ENCODE measurements around the gene SLC6A18. TPM values are rescaled to one million over a fixed set of nuclear protein-coding genes. Genes with fewer than 3 reads are reported as not detected.

The SLC6A18 gene
- total and polyA plus RNA-seq, 9 of the 15 experiments (the other 6 are each of a cell fraction or from before 2014, with no cell fraction given), result not detected

DNA sequence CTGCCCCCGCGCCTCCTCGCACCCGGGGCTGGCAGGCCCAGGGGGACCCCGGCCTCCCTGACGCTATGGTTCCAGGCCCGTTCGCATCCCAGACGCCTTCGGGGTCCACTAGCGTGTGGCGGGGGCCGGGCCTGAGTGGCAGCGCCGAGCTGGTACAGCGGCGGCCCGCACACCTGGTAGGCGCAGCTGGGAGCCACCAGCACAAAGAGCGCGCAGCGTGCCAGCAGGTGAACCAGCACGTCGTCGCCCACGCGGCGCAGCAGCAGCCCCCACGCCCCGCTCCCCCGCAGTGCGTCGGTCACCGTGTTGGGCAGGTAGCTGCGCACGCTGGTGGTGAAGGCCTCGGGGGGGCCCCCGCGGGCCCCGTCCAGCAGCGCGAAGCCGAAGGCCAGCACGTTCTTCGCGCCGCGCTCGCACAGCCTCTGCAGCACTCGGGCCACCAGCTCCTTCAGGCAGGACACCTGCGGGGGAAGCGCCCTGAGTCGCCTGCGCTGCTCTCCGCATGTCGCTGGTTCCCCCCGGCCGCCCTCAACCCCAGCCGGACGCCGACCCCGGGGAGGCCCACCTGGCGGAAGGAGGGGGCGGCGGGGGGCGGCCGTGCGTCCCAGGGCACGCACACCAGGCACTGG is 69.1 kb downstream of the SLC6A18 start (continued):
- peak; percentile 22; the same call in 1 of the 2 replicates for TF ChIP-seq MGA (IDR thresholded peaks at IDR 0.05)
- TF ChIP-seq BRCA1 (IDR thresholded peaks at IDR 0.05), result no peak
- TF ChIP-seq BRCA1 (CRISPR knock-in tag; IDR thresholded peaks at IDR 0.05), result no peak
- TF ChIP-seq U2AF1 (optimal IDR thresholded peaks at IDR 0.05; ENCODE audit: low read depth, low read length), result no peak
- no peak for TF ChIP-seq GABPB2 (CRISPR knock-in tag; conservative IDR thresholded peaks at IDR 0.05)
- no peak for TF ChIP-seq EP400 (IDR thresholded peaks at IDR 0.05)
- TF ChIP-seq, protein P1, sequence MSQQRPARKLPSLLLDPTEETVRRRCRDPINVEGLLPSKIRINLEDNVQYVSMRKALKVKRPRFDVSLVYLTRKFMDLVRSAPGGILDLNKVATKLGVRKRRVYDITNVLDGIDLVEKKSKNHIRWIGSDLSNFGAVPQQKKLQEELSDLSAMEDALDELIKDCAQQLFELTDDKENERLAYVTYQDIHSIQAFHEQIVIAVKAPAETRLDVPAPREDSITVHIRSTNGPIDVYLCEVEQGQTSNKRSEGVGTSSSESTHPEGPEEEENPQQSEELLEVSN (IDR thresholded peaks at IDR 0.05; ENCODE audit: borderline replicate concordance in 1 of 2, extremely low read depth in 1 of 2, insufficient read depth in 1 of 2, insufficient read length in 1 of 2, low read depth in 1 of 2, low read length in 1 of 2, poor library complexity in 1 of 2, severe bottlenecking in 1 of 2), result peak in 1 of 2 experiments; percentile 85
- TF ChIP-seq SMAD1 (IDR thresholded peaks at IDR 0.05; ENCODE audit: low read depth, low read length, partially characterized antibody), result no peak
- no peak for TF ChIP-seq ZFP36 (IDR thresholded peaks at IDR 0.05; ENCODE audit: low read depth, low read length, partially characterized antibody)
- TF ChIP-seq L3MBTL2 (IDR thresholded peaks at IDR 0.05), result peak; percentile 34; the same call in 1 of the 2 replicates
- no peak for TF ChIP-seq HDAC2 (IDR thresholded peaks at IDR 0.05)
- TF ChIP-seq HNRNPL (IDR thresholded peaks at IDR 0.05; ENCODE audit: low read depth, low read length), result peak; percentile 79
- no peak for TF ChIP-seq ARID2 (IDR thresholded peaks at IDR 0.05)
- peak; percentile 46 for TF ChIP-seq PCBP1 (IDR thresholded peaks at IDR 0.05; ENCODE audit: low read depth, low read length, poor library complexity, severe bottlenecking)
- TF ChIP-seq ZNF77 (CRISPR knock-in tag; IDR thresholded peaks at IDR 0.05), result no peak
- TF ChIP-seq RBFOX2 (IDR thresholded peaks at IDR 0.05; ENCODE audit: low read depth, low read length), result peak; percentile 40; the same call in 1 of the 2 replicates

Data from K562 (cell line).